Psoas muscle (tissue), 8 donors: ENCODE measurements around the gene RFC4. TPM values are rescaled to one million over a fixed set of nuclear protein-coding genes. Genes with fewer than 3 reads are reported as not detected.

Experiments
- ATAC-seq, 4 donors: fragments of 200-7000 bp; cut with Tn5 transposase; one replicate each; pipeline ENCODE4 v1.9.1; 2020; ENCODE audit warnings: moderate library complexity in 3 of 4, mild to moderate bottlenecking in 2 of 4
- DNase-seq, 2 donors: peaks; one replicate each; pipeline ENCODE4 v3.0.0-alpha.2; 2020
- H3K27ac ChIP-seq: fragments of 200-600 bp; one replicate; pipeline ENCODE4 v1.8.0; 2022
- H3K27me3 ChIP-seq, 3 donors: fragments of 200-600 bp in 1 of 3; one replicate each; pipeline versions ENCODE4 v1.6.1 to v1.8.0; 2013 to 2022; ENCODE audit warnings: low read length in 2 of 3, mild to moderate bottlenecking in 2 of 3, moderate library complexity in 1 of 3; ENCODE audit not compliant: insufficient read depth in 3 of 3
- H3K36me3 ChIP-seq, 2 donors: fragments of 200-600 bp in 1 of 2; one replicate each; pipeline versions ENCODE4 v1.6.1 to v1.8.0; 2013 to 2022; ENCODE audit warnings: low read depth in 1 of 2, mild to moderate bottlenecking in 1 of 2, moderate library complexity in 1 of 2; ENCODE audit not compliant: insufficient read depth in 1 of 2
- H3K4me1 ChIP-seq: fragments of 200-600 bp; one replicate; pipeline ENCODE4 v1.8.0; 2022
- H3K4me3 ChIP-seq: fragments of 200-600 bp; one replicate; pipeline ENCODE4 v1.8.0; 2022; ENCODE audit warnings: mild to moderate bottlenecking
- H3K9me3 ChIP-seq: fragments of 200-600 bp; one replicate; pipeline ENCODE4 v1.8.0; 2022
- CTCF ChIP-seq: fragments of 200-600 bp; IDR thresholded peaks from one replicate; pipeline ENCODE4 v1.8.0; 2022; ENCODE audit warnings: antibody characterized with exemption
- WGBS, 3 donors: extraction: QIAGEN DNeasy Blood & Tissue Kit; methylation state at CpG; one replicate each; pipeline versions ENCODE4 v1.1.6 to v1.1.7; 2013; 5-methylcytosine and 5-hydroxymethylcytosine counted together
- intact Hi-C, 2 donors: fragments of 100-400 bp; cut with DNase I; formaldehyde crosslinking; loops; one replicate each; pipeline versions ENCODE4 v1.11.0 to v1.14.2; 2022
- polyA plus RNA-seq, 3 donors: library from polyadenylated mRNA; stranded (reverse); fragments of 200-250 nt; gene quantifications; one replicate each; pipeline ENCODE4 v1.2.3, GENCODE V29; 2013
- total RNA-seq, 4 donors: library from RNA; stranded (reverse); fragmentation: NEBNext Ultra II Directional in 2 of 4; extraction: Animal tissue kit (Norgen Biotek cat#: 25700) in 2 of 4; gene quantifications; one replicate each; pipeline versions ENCODE4 v1.2.1 to v1.2.4, GENCODE V29; 2021 to 2023
- donor health status: healthy with polysubstance abuse.
- donor health status: DM: no; HTN: no; CAD: no; lungs with moderate emphysema.
- donor health status: Bipolar disorder and iron deficiency.
- donor health status: healthy.
- donor health status: DM: yes; HTN: yes; CAD: no.
- donor health status: DM: no; HTN: no; CAD: no.
- donor health status: DM: no; HTN: no; CAD: no.
- donor health status: DM: yes; HTN: yes; CAD: no.

Gene RFC4
- total and polyA plus RNA-seq, 7 donors, result 3.4 to 20.6 (median 8.1) TPM

DNA sequence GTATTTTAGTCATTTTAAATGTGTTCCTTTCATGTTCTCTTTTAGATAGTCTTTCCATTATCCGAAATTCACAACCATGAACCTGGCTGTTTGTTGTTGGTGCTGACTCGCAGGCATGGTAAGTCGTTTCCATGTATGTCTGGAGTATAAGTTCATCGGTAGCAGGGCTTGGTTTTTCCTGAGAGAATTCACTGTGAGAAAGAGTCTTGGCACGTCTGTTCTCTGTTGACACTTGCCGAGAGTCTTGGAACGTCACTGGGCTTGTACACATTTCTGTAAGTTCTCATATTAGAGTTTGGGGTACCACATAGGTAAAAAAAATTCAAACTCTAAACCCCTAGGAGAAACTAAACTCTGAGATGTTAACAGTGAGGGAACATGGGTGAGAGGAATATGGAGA, 52.3 kb downstream of the RFC4 start:
- no peaks in the 10 kb centered on the region for H3K4me1 ChIP-seq
- peaks cover 0 to 1% (median 0%) of the 10 kb centered on the region in 3 donors for H3K27me3 ChIP-seq
- H3K9me3 ChIP-seq, result no peaks in the 10 kb centered on the region
- H3K36me3 ChIP-seq, result no peaks in the 10 kb centered on the region
- intact Hi-C loops, result no loop called here
- ATAC-seq, result no peak
- no peak for TF ChIP-seq CTCF
- WGBS, 3 donors, result 73 to 81% (median 78%) methylated on average over 7 of the region's 7 CpGs
- no peak for DNase-seq
- H3K4me3 ChIP-seq, result no peak overlapping the region
- H3K27ac ChIP-seq, result no peak overlapping the region

DNA sequence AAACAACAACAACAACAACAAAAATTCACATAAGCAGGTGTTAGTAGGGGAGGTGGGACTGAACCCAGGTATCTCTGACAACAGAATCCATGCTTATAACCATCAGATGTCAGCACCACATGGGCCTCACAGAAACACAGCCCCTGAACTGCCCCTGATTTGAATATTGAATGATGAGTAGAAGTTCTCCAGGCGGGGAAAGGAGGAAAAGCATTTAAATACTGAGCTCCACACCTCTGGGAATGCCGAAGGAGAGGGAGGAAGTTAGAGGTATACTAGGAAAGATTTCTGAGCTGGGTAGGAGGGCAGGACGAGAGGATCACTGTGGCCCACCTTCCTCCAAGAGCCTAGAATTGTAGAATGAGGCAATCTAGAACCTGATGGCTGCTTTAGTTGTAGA, 54.8 kb downstream of the RFC4 start:
- H3K27ac ChIP-seq, result no peak overlapping the region

DNA sequence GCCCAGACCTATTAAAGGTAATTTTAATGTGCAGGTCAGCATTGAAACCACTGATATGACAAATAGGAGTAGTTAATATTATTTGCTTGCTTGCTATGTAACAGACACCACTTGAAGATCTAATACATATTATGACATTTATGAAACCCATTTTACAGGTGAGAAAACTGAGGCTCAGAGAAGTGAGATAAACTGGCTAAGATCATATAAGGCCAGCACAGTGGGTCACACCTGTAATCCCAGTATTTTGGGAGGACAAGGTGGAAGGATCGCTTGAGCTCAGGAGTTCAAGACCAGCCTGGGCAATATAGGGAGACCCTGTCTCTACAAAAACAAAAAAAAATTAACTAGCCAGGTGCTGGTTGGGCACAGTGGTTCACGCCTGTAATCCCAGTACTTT, 56.0 kb downstream of the RFC4 start:
- no peak for TF ChIP-seq CTCF
- 94 to 100% (median 97%) methylated on average over 2 of the region's 2 CpGs for WGBS, 3 donors
- intact Hi-C loops, result no loop called here

More for the DNA sequence above, 54.8 kb downstream of the RFC4 start:
- no peak for TF ChIP-seq CTCF
- Histone ChIP-seq H3K36me3 (no peaks in the 10 kb centered on the region), H3K4me3 (no peak overlapping the region), H3K9me3 (no peaks in the 10 kb centered on the region), H3K27me3 (no peaks in the 10 kb centered on the region), H3K4me1 (no peaks in the 10 kb centered on the region)
- WGBS, 3 donors, result 53 to 69% (median 57%) methylated on average over 3 of the region's 3 CpGs
- intact Hi-C loops, result no loop called here
- DNase-seq (no peak), ATAC-seq (no peak)

GRCh38 chr3:186746008-186746407, 60.3 kb downstream of the RFC4 start:
- H3K27ac ChIP-seq, result no peak overlapping the region
- no peaks in the 10 kb centered on the region for H3K9me3 ChIP-seq
- no peaks in the 10 kb centered on the region for H3K4me1 ChIP-seq
- WGBS, 3 donors, result 22 to 31% (median 31%) methylated on average over 9 to 10 of the region's 10 CpGs
- no peak for DNase-seq
- ATAC-seq, result peak in 1 of 4 donors; percentile 37
- intact Hi-C loops, result no loop called here
- H3K27me3 ChIP-seq, result no peaks in the 10 kb centered on the region
- no peak overlapping the region for H3K4me3 ChIP-seq
- H3K36me3 ChIP-seq, result no peaks in the 10 kb centered on the region
- no peak for TF ChIP-seq CTCF

More for the DNA sequence above, 56.0 kb downstream of the RFC4 start:
- Histone ChIP-seq H3K27ac (no peak overlapping the region), H3K36me3 (no peaks in the 10 kb centered on the region), H3K9me3 (no peaks in the 10 kb centered on the region), H3K4me1 (no peaks in the 10 kb centered on the region), H3K4me3 (no peak overlapping the region), H3K27me3 (no peaks in the 10 kb centered on the region)
- no peak for ATAC-seq
- DNase-seq, result no peak

DNA sequence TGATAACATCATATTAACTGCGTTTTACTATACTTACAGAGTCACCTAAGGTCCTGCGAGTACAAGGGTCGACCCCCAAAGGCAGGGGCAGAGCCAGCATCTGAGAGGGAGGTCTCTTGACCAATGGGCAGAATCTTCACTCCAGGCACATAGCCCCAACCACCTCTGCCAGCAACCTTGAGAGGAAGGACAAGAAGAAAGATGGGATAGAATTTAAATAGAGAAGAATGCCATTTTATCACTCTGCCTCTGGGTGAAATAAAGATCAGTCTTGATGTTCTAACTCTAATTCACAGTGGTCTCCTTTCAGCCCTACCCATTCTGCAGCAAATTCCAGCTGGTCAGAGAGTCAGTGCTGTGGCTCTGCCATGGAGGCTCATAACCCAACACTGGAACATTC, 62.6 kb downstream of the RFC4 start:
- Histone ChIP-seq H3K36me3 (no peaks in the 10 kb centered on the region), H3K4me1 (no peaks in the 10 kb centered on the region), H3K27me3 (no peaks in the 10 kb centered on the region), H3K27ac (no peak overlapping the region), H3K9me3 (no peaks in the 10 kb centered on the region), H3K4me3 (no peak overlapping the region)
- WGBS, 3 donors, result 80 to 82% (median 82%) methylated on average over 3 of the region's 3 CpGs
- ATAC-seq (no peak), DNase-seq (no peak)
- TF ChIP-seq CTCF, result no peak
- intact Hi-C loops, result no loop called here
